ENCODE results near the gene STON1.

DNA sequence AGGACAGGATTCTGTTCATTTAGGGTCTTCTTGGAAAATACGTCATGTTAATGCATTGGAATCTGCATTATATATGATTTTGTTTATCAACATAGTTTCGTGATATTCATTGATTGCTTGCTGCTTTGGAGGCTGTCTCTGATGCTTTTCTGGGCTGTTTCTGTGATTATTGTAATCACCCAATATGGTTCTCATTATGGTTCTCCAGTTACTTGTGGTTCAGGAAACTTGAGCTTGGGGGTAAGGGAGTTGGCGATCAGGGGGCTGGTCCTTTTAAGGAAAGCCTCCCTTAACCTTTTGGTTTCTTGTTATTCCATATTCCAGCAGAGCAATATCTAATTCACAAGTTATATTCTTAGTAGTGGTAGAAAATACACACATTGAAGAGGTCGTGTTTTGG lies 17.4 kb upstream of the STON1 start:
- TF ChIP-seq, protein P1, sequence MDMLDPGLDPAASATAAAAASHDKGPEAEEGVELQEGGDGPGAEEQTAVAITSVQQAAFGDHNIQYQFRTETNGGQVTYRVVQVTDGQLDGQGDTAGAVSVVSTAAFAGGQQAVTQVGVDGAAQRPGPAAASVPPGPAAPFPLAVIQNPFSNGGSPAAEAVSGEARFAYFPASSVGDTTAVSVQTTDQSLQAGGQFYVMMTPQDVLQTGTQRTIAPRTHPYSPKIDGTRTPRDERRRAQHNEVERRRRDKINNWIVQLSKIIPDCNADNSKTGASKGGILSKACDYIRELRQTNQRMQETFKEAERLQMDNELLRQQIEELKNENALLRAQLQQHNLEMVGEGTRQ (IDR thresholded peaks at IDR 0.05; ENCODE audit: low read length), result no peak
- no peak for TF ChIP-seq CBX8 (IDR thresholded peaks at IDR 0.05; ENCODE audit: borderline replicate concordance, low read depth, low read length)
- TF ChIP-seq HDAC2 (IDR thresholded peaks at IDR 0.05; ENCODE audit: borderline replicate concordance in 1 of 2, low read depth in 2 of 2, low read length in 2 of 2), result no peak
- TF ChIP-seq PHF8 (conservative IDR thresholded peaks at IDR 0.05; ENCODE audit: low read depth, low read length), result no peak
- TF ChIP-seq, protein P2, sequence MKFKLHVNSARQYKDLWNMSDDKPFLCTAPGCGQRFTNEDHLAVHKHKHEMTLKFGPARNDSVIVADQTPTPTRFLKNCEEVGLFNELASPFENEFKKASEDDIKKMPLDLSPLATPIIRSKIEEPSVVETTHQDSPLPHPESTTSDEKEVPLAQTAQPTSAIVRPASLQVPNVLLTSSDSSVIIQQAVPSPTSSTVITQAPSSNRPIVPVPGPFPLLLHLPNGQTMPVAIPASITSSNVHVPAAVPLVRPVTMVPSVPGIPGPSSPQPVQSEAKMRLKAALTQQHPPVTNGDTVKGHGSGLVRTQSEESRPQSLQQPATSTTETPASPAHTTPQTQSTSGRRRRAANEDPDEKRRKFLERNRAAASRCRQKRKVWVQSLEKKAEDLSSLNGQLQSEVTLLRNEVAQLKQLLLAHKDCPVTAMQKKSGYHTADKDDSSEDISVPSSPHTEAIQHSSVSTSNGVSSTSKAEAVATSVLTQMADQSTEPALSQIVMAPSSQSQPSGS (IDR thresholded peaks at IDR 0.05; ENCODE audit: low read length), result no peak
- TF ChIP-seq SUZ12 (IDR thresholded peaks at IDR 0.05; ENCODE audit: low read length), result no peak
- no peak for TF ChIP-seq SIN3A (conservative IDR thresholded peaks at IDR 0.05 in 1 of 2, IDR thresholded peaks at IDR 0.05 in 1 of 2; ENCODE audit: low read depth in 1 of 2, low read length in 2 of 2)
- TF ChIP-seq POLR2A (IDR thresholded peaks at IDR 0.05; ENCODE audit: control extremely low read depth in 1 of 2, low read depth in 2 of 2, low read length in 2 of 2), result no peak
